NCI-H2029 (cell line): ENCODE measurements around the gene PHF5A.
"Not testable (repeated sequence)": the region's sequence is repeated elsewhere in the genome, so short reads cannot be mapped to it uniquely, and the experiment has no call there.

ENCODE experiments used
- DNase-seq: peaks from one replicate; lab custom pipeline; 2025; lab: John Stamatoyannopoulos, UW

The PHF5A gene

GRCh38 chr22:41446639-41447434 is 21.7 kb downstream of the PHF5A start, which contains the start of gene TOB2:
TSS of gene TOB2 (minus strand) at chr22:41446801. CDS start at chr22:41437345, 9,456 bp downstream.
- DNase-seq: peak; percentile 84

- no peak for DNase-seq
Observed at GRCh38 chr22:41446057-41446501, 22.4 kb downstream of the PHF5A start.

- DNase-seq: peak; percentile 3
Observed at GRCh38 chr22:41445129-41446056, 23.1 kb downstream of the PHF5A start.

GRCh38 chr22:41444360-41445128 is 23.9 kb downstream of the PHF5A start:
- peak; percentile 91 for DNase-seq

GRCh38 chr22:41442240-41442792 is 26.2 kb downstream of the PHF5A start:
- DNase-seq: no peak

GRCh38 chr22:41440511-41440910 is 28.0 kb downstream of the PHF5A start:
- not testable (repeated sequence) for DNase-seq

- no peak for DNase-seq
Observed at GRCh38 chr22:41437198-41437597, 31.3 kb downstream of the PHF5A start.

- no peak for DNase-seq
Observed at GRCh38 chr22:41436322-41437113, 32.0 kb downstream of the PHF5A start.

GRCh38 chr22:41435560-41435959 is 32.9 kb downstream of the PHF5A start:
- DNase-seq: no peak

- not testable (repeated sequence) for DNase-seq
Observed at GRCh38 chr22:41434361-41435003, 34.0 kb downstream of the PHF5A start.

GRCh38 chr22:41433480-41433879 is 35.0 kb downstream of the PHF5A start:
- not testable (repeated sequence) for DNase-seq

GRCh38 chr22:41431656-41432055 is 36.8 kb downstream of the PHF5A start:
- DNase-seq: no peak

GRCh38 chr22:41429951-41430332 is 38.5 kb downstream of the PHF5A start:
- no peak for DNase-seq

- no peak for DNase-seq
Observed at GRCh38 chr22:41429232-41429950, 39.1 kb downstream of the PHF5A start.

- DNase-seq: no peak
Observed at GRCh38 chr22:41425660-41426365, 42.7 kb downstream of the PHF5A start.

- DNase-seq: no peak
Observed at GRCh38 chr22:41418717-41419116, 49.8 kb downstream of the PHF5A start.

GRCh38 chr22:41417622-41418390 is 50.7 kb downstream of the PHF5A start:
- no peak for DNase-seq

GRCh38 chr22:41415554-41415953 is 52.9 kb downstream of the PHF5A start:
- DNase-seq: no peak
